GM19238 (cell line): ENCODE measurements around the gene PLEKHM1.

Experiments
- DNase-seq: peaks from one replicate; pipeline ENCODE4 v3.0.0; 2011; ENCODE audit warnings: low spot score; ENCODE audit not compliant: insufficient read length

Gene PLEKHM1

DNA sequence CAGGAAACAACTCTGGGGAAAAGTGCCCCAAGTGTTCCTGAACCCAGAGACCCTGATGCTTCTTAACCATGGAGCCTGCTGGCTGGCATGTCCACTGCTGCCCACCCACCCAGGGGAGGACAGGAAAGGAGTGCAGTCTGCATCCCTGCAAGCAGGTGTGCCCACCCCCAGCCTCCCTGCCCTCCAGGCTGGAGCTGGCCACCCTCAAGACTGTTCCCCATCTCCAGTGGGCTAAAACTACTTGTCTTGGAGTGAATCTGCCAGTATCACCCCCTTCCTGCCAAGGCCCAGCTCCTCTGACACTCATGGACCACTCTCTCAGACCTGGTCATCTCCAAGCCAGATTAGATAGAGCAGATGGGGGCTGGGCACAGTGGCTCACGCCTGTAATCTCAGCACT lies 87.6 kb downstream of the PLEKHM1 start:
- DNase-seq, result no peak

DNA sequence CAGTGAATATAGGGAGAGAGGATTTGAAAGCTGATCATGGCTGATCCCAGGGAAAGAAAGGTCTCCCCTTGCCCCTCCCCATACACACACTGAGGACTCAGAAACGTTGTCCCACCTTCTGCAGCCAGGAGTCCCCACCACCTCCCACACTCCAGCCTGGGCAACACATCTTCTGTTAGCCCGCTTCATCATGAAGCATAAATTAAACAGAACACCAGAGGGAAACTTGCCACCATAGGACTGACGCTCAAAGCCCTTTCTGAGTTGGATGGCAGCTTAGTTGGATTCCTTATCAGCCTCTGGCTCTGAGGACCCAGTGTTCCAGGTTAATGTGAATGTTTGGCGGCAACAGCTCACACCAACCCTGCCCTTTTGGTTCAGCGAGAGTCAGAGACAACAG lies 91.7 kb downstream of the PLEKHM1 start:
- DNase-seq, result no peak

DNA sequence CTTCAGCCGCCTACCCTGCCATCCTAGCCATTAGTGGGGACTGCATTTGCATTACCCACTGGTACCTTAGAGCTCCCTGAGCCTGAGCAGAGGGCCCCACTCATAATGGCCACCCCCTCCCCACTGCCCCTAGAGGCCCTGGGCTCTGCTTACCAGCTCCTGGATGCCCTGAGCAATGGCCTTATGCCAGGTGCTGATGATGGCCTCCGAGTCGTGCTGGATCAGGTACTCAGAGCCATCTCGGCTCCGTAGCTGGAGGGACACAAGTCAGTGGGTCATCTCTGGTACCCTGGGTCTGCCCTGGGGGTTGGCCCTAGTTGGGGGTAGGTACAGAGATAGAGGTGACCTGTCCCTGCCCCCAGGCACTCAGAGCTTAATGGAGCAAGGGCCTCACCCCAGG lies 92.7 kb downstream of the PLEKHM1 start:
- no peak for DNase-seq

DNA sequence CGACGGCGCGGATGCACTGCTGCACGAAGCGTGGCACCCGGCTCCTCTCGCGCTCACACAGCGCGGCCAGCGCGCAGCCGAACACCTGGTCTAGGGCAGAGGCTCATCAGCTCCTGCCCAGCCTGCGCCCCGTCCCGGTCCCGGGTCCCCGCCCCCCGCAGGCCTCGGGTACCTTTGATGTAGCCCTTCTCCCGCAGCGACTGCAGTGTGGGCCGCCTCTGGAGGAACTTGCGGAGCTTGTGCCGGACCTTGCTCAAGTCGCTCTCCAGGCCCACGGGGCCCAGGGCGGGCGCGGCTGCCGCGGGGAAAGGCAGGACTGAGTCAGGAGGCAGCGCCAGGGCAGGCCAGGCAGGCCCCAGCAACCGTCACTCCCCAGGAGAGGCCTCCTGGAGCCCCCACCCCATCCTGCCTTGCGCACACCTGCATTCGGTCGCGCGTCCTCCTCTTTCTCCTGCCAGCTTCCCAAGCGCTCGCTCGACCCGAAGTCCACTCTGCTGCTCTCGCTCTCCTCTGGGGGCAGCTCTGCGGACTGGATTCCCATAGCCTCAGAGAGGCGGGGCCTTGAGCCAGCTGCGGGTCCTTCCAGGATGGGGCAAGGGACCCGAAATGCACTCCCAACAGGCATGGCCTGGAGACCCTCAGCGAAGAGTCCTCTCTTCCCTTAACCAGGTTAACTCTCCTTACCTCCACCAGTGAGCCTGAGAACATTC lies 93.9 kb downstream of the PLEKHM1 start:
- no peak for DNase-seq

DNA sequence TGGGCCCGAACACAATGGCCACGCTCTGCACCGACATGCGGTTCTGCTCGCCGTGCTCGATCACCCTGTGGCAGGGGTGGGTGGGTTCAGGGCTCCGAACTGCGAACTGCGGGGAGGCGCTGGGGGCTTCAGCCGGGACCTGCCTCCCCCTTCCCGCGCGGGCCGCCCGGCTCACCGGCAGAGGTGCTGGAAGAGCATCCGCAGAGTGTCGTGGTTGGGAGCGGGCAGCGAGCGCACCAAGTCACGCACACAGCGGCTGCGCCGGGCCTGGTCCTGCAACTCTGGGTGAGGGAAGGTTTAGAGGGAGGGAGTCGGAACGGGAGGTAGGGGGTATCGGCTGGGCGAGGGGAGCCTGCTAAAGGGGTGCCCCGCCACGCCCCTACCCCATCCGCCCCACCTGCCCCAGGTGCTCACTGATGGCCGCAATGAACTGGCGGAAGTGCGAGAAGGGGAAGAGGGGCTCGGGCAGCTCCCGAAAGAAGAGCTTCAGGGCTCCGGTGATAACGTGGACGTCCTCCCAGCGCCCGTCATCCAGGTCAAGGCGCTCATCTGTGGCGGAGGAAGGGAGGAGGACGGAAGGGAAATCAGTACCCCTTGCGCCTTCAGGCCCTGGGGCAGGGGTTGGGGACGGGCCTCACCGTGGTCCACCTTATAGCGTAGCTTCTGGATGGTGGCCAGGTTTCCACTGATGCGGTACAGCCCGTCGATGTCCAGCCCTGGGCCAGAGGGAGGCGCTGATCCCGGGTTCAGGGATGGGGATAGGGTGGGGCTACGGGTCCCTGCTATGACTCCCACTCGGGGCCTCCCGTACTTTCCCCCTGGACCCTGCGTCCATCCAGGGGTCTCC lies 94.7 kb downstream of the PLEKHM1 start:
- DNase-seq, result no peak

DNA sequence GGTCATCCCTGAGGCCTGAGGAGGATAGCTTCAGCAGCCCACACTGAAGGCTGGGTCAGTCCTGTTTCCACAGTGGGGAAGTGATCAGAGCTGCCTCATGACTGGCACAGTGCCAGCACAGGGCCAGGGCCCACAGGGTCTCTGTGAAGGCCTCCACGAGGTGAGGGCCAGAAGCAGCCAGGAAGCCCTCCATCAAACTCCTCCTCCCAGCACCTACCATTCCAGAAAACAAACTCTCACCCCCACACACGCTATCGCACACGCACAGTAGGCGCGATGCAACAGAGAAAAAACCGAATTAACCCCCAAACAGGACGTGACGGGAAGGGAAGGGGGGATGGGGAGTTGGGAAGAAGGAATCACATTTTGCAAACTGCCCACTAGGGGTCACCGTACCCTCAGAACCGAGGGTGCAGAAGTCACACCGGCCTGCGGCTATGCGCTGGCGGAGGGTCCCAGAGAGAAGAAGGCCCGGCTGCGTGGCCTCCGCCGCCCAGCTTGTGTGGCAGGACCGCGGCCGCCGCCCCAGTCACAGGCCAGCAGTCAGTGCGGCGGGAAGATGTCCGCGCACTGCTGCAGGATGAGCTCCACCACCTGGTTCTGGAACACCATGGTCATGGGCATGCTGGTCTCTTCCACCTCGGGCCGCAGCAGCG lies 95.5 kb downstream of the PLEKHM1 start:
- peak; percentile 79 for DNase-seq

DNA sequence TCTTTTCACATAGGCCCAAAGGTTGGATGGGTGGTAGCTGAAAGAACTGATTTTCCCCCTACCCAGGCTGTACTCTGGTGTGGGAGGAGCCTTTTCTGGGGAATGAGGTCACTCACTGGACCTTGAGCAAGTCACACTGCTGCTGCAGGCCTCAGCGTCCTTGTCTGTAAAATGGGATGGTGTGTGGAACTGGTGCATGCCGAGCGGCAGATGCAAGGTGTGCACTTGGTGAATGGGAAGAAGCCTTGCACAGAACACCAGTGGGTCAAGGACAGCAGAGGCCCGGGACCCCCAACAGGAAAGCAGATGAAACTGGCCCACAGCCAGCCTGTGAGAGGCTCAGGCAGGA lies 96.0 kb downstream of the PLEKHM1 start:
- DNase-seq, result no peak

DNA sequence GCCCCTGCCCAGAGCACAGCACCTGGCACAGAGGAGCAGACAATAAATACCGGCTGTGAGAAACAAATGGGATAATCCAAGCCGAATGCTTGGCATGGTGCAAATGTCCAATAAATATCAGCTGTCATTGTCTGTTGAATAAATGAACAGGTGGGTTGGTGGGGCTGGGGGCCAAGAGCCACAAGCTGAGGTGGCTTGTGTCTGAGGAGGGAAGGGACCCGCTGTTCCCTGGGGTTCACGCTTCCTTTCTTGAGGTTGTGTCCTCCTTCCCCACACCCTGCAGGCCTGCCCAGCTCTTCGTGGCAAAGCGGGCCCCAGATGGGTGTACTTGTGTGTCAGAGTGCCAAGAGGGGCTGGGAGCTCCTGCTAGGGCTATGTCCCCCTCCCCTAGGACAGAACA lies 96.4 kb downstream of the PLEKHM1 start:
- no peak for DNase-seq

DNA sequence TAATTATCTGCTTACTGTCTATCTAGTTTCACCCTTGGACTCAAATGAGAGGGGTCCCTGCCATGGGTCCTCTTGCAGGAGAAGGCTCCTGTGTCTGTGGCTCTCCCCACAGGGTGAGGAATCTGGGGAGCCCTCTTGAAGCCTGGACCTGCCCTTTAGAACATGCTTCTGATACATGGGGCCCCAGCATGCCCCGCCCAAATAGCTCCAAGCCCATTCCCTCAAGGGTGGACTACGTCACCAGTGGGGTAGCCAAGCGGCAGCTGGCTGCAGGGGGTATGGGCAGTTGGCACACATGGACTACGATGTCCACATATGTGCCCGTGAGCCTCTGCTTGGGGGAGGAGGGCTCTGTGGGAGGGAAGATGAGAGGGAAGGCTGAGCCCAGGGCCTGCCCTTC lies 97.1 kb downstream of the PLEKHM1 start:
- DNase-seq, result no peak

DNA sequence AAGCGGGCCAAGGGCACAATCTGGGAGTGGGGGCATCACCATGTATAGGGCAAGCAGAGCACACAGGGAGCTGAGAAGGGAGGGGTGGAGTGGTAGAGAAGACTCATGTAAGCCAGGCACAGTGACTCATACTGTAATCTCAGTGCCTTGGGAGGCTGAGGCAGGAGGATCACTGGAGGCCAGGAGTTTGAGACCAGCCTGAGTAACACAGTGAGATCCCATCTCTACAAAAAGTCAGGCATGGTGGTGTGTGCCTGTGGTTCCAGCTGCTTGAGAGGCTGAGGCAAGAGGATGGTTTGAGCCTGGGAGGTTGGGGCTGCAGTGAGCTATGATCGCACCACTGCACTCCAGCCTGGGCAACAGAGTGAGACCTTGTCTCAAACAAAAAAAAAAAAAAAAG lies 98.6 kb downstream of the PLEKHM1 start:
- DNase-seq, result no peak

DNA sequence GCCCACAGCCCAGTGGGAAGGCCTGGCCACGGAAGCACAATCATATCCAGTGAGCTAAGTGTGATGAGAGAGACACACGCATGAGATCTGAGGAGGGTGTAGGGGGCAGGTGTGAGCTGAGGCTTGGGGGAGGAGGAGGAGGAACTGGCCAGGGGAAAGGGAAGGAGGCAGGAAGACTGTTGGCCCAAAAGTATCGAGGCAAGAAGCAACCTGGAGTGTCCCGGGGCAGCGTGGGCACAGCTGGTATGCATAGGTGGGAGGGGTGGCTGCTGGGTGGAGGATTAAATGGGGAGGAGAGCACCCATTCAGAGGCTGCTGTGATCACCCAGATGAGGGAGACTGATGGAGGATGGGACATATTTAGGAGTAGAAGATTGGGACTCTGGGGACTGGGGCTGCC lies 99.2 kb downstream of the PLEKHM1 start:
- no peak for DNase-seq

DNA sequence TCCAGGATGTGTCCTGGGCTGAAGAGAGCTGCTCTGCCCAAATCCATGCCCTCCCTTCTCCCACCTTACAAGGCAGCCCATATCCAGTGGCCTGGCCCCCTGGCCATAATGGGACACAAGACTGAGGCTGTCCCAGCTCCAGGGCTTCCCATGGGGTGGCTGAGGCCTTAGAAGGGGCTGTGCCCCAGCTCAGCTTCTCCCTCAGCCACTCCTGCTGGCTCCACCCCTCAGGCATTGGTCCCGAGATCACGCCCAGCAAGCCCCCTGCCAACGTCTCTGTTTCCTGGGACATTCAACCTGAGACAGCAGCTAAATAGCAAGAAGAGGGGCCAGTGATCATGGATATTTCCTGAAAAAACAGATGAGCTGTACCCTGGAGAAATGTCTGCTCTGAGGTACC lies 101.2 kb downstream of the PLEKHM1 start:
- DNase-seq, result no peak

DNA sequence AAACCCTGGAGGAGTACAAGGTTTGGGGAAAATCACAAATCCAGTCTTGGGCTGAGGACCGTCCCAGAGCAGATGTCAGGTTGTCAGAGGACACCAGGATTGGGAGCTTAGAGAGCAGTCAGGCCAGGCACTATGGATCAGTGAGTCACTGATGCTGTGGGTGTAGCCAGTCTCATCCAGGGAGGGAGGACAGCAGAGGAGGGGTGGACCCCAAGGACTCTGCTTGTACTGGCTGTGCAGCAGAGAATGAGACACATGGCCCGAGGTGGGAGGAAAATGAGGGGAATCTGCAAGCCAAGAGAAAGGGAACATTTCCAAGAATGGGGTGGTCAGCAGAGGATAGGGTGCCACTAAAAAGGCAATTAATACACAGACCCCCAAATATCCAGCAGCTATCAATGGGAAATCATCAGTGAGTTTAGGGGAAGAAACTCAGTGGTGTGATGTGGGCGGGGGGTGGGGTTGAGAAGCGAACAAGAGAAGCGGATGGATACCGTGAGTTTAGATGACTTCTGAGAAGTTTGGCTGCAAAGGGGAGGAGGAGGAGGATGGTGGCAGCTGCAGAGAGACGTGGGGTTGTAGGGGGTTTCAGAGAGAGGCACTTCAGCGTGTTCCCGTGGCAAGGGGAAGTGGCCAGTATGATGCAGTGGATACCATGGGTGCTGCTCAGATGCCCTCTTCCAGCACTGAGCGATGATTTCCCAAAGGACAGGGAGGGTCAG lies 101.8 kb downstream of the PLEKHM1 start:
- no peak for DNase-seq

DNA sequence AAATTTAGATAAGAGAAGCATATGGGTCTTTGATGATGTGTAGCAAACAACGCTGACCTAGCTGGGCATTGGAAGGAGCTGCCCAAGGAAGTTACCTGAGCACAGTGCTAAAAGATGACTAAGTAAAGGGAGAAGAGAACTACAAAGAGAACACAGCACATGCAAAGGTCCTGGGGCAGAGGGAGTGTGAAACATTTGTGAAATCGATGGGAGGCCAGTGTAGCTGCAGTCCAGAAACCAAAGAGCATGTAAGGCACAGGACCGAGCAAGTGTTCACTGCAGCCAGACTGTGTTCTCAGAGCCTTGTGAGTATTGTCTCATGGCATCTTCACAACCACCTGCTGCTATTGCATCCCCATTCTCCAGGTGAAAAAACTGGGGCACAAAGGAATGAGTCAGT lies 102.8 kb downstream of the PLEKHM1 start:
- no peak for DNase-seq

DNA sequence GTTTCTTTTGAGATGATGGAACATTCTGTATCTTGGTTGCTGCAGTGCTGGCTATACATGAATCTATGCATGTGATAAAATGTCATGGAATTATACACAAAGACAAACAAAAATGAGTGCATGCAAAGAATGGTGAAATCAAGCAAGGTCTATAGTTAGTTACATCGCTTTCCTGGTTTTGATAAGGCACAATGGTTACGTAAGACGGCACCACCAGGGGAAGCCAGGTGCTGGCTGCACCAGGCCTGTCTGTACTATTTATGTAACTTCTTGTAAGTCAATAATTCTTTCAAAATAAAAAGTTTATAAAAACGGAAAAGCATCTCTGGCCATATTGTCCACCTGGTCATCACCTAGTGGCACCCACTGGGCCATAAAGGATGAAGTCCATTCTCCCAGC lies 104.3 kb downstream of the PLEKHM1 start:
- DNase-seq, result no peak
